H1 (cell line): ENCODE data around the gene SLC11A1. TPM values are rescaled to one million over a fixed set of nuclear protein-coding genes. Genes with fewer than 3 reads are reported as not detected.
A peak's percentile ranks its signal among the peaks of the same experiment; 100 is the strongest.

ENCODE experiments used
- CTCF ChIA-PET: fragments of 300-600 bp; sonication (Branson Sonifier 250); formaldehyde crosslinking; loops from one replicate; lab custom pipeline; 2021; ENCODE audit not compliant: partially characterized antibody; lab: Charles Lee
- POLR2A ChIA-PET: fragments of 300-600 bp; sonication (Branson Sonifier 250); formaldehyde crosslinking; loops from one replicate; lab custom pipeline; 2021; ENCODE audit warnings: inconsistent platforms; ENCODE audit not compliant: partially characterized antibody; lab: Charles Lee
- DNase-seq, 2 experiments: peaks; one replicate each; pipeline versions ENCODE4 v3.0.0 to v3.0.0-alpha.2; 2010 to 2022; ENCODE audit warnings: low spot score in 2 of 2, low read depth in 1 of 2, mixed read lengths in 1 of 2
- FAIRE-seq: peaks from 2 replicates; lab custom pipeline; 2011; peaks lifted over from hg19 to GRCh38; lab: Jason Lieb, UNC
- H2AFZ ChIP-seq: 2 replicates; pipeline ENCODE4 v1.8.1; 2012; ENCODE audit warnings: low read length, inconsistent platforms
- H2AK5ac ChIP-seq: 2 replicates; pipeline ENCODE4 v1.6.1; 2013; ENCODE audit warnings: low read depth, low read length
- H2BK120ac ChIP-seq: replicated peaks from 2 replicates; pipeline ENCODE3; 2013; ENCODE audit warnings: low read depth, low read length, inconsistent platforms
- H2BK12ac ChIP-seq: 2 replicates; pipeline ENCODE4 v1.6.1; 2013; ENCODE audit warnings: low read depth, low read length
- H2BK15ac ChIP-seq: 2 replicates; pipeline ENCODE4 v1.6.1; 2013; ENCODE audit warnings: low read length
- H2BK20ac ChIP-seq: 2 replicates; pipeline ENCODE4 v1.6.1; 2013; ENCODE audit warnings: low read length
- H2BK5ac ChIP-seq: 2 replicates; pipeline ENCODE4 v1.6.1; 2013; ENCODE audit warnings: low read depth, low read length
- H3K14ac ChIP-seq: 2 replicates; pipeline ENCODE4 v1.6.1; 2013; ENCODE audit warnings: inconsistent platforms; ENCODE audit not compliant: insufficient read length
- H3K18ac ChIP-seq: 2 replicates; pipeline ENCODE4 v1.6.1; 2013; ENCODE audit warnings: low read length; ENCODE audit errors: extremely low read depth
- H3K23ac ChIP-seq: 2 replicates; pipeline ENCODE4 v1.6.1; 2013; ENCODE audit warnings: inconsistent platforms; ENCODE audit not compliant: insufficient read length
- H3K23me2 ChIP-seq: 2 replicates; pipeline ENCODE4 v1.6.1; 2013; ENCODE audit warnings: low read depth, low read length
- H3K27ac ChIP-seq: 2 replicates; pipeline ENCODE4 v1.6.1; 2011; ENCODE audit warnings: low read depth, low read length, inconsistent platforms
- H3K27me3 ChIP-seq, 4 experiments: replicated peaks in 1 of 4; 1 replicate in 1 of 4; 2 replicates in 3 of 4; pipeline versions ENCODE4 v1.6.1 to v1.8.1; 2011 to 2013; ENCODE audit warnings: low read length in 3 of 4, mild to moderate bottlenecking in 3 of 4, inconsistent platforms in 2 of 4, mixed read lengths in 2 of 4, moderate library complexity in 1 of 4; ENCODE audit not compliant: control insufficient read depth in 3 of 4, insufficient read depth in 3 of 4; ENCODE audit errors: extremely low read depth in 1 of 4
- H3K36me3 ChIP-seq, 4 experiments: 2 replicates each; pipeline versions ENCODE4 v1.6.1 to v1.8.1; 2011 to 2013; ENCODE audit warnings: mild to moderate bottlenecking in 4 of 4, low read length in 3 of 4, moderate library complexity in 2 of 4, control low read depth in 1 of 4, inconsistent platforms in 1 of 4; ENCODE audit not compliant: insufficient read depth in 4 of 4, control insufficient read depth in 2 of 4
- H3K4ac ChIP-seq: replicated peaks from 2 replicates; pipeline ENCODE3; 2013; ENCODE audit warnings: low read length, low read depth, mixed read lengths, inconsistent platforms; ENCODE audit not compliant: insufficient read length
- H3K4me1 ChIP-seq, 4 experiments: replicated peaks in 1 of 4; 1 replicate in 1 of 4; 2 replicates in 3 of 4; pipeline versions ENCODE4 v1.6.1 to v1.8.1; 2011 to 2013; ENCODE audit warnings: low read length in 3 of 4, inconsistent platforms in 2 of 4, mixed read lengths in 1 of 4; ENCODE audit not compliant: insufficient read depth in 4 of 4, control insufficient read depth in 3 of 4
- H3K4me2 ChIP-seq, 2 experiments: 2 replicates each; pipeline versions ENCODE4 v1.6.1 to v1.8.1; 2011 to 2013; ENCODE audit warnings: low read depth in 2 of 2, low read length in 2 of 2, control low read depth in 1 of 2, inconsistent platforms in 1 of 2, mild to moderate bottlenecking in 1 of 2; ENCODE audit not compliant: insufficient read depth in 1 of 2
- H3K4me3 ChIP-seq, 4 experiments: fragments of 200-600, 300-600 bp in 1 of 4; sonication (generic), shearing (Covaris generic), sonication (Bioruptor Twin) in 1 of 4; 2 replicates each; pipeline versions ENCODE4 v1.5.1 to v1.8.1; 2011 to 2016; ENCODE audit warnings: low read length in 4 of 4, low read depth in 3 of 4, control low read depth in 2 of 4, inconsistent platforms in 2 of 4, mild to moderate bottlenecking in 2 of 4, mixed read lengths in 1 of 4, moderate library complexity in 1 of 4; ENCODE audit not compliant: insufficient read depth in 2 of 4; ENCODE audit errors: extremely low read depth in 1 of 4
- H3K56ac ChIP-seq: replicated peaks from 2 replicates; pipeline ENCODE3; 2013; ENCODE audit warnings: low read depth, mild to moderate bottlenecking, mixed read lengths, low read length, inconsistent platforms; ENCODE audit not compliant: insufficient read length
- H3K79me1 ChIP-seq: 2 replicates; pipeline ENCODE4 v1.6.1; 2013; ENCODE audit warnings: low read depth, low read length, control low read depth
- H3K79me2 ChIP-seq, 2 experiments: 2 replicates each; pipeline versions ENCODE4 v1.6.1 to v1.8.1; 2012 to 2013; ENCODE audit warnings: low read length in 2 of 2, mild to moderate bottlenecking in 2 of 2, inconsistent platforms in 1 of 2; ENCODE audit not compliant: insufficient read depth in 2 of 2, control insufficient read depth in 1 of 2
- H3K9ac ChIP-seq, 4 experiments: replicated peaks in 1 of 4; 1 replicate in 1 of 4; 2 replicates in 3 of 4; pipeline versions ENCODE4 v1.6.1 to v1.8.1; 2011 to 2013; ENCODE audit warnings: low read depth in 3 of 4, low read length in 3 of 4, control low read depth in 2 of 4, mild to moderate bottlenecking in 2 of 4, moderate library complexity in 2 of 4, inconsistent platforms in 1 of 4; ENCODE audit errors: extremely low read depth in 1 of 4
- H3K9me3 ChIP-seq, 2 experiments: 2 replicates each; pipeline versions ENCODE4 v1.6.1 to v1.8.1; 2012 to 2013; ENCODE audit warnings: mild to moderate bottlenecking in 2 of 2, moderate library complexity in 2 of 2, control low read depth in 1 of 2, inconsistent platforms in 1 of 2, low read depth in 1 of 2, low read length in 1 of 2, mixed read lengths in 1 of 2; ENCODE audit not compliant: insufficient read depth in 2 of 2
- H4K20me1 ChIP-seq, 2 experiments: replicated peaks in 1 of 2; 2 replicates each; pipeline versions ENCODE3 to v1.8.1; 2011 to 2013; ENCODE audit warnings: inconsistent platforms in 2 of 2, low read length in 2 of 2, mild to moderate bottlenecking in 1 of 2; ENCODE audit not compliant: insufficient read depth in 2 of 2, control insufficient read depth in 1 of 2
- H4K5ac ChIP-seq: 2 replicates; pipeline ENCODE4 v1.6.1; 2013; ENCODE audit warnings: low read length, low read depth, mixed read lengths, inconsistent platforms; ENCODE audit not compliant: insufficient read length
- H4K8ac ChIP-seq: 2 replicates; pipeline ENCODE4 v1.8.0; 2013; ENCODE audit warnings: mild to moderate bottlenecking, moderate library complexity, low read length, inconsistent platforms; ENCODE audit not compliant: insufficient read depth; ENCODE audit errors: extremely low read depth
- H4K91ac ChIP-seq: replicated peaks from 2 replicates; pipeline ENCODE3; 2013; ENCODE audit warnings: low read length, mixed read lengths, inconsistent platforms; ENCODE audit not compliant: insufficient read length
- CTCF ChIP-seq, 3 experiments: IDR thresholded peaks; 1 replicate in 2 of 3; 2 replicates in 1 of 3; pipeline versions ENCODE4 v1.5.1 to v1.6.1; 2011; ENCODE audit warnings: low read length in 3 of 3, mild to moderate bottlenecking in 3 of 3, inconsistent platforms in 2 of 3, low read depth in 1 of 3, moderate library complexity in 1 of 3; ENCODE audit not compliant: insufficient read depth in 1 of 3; ENCODE audit errors: control extremely low read depth in 1 of 3
- EP300 ChIP-seq, 2 experiments: IDR thresholded peaks; 1 replicate in 1 of 2; 2 replicates in 1 of 2; pipeline ENCODE4 v1.6.1; 2011 to 2012; ENCODE audit warnings: low read depth in 2 of 2, low read length in 2 of 2, mild to moderate bottlenecking in 2 of 2, borderline replicate concordance in 1 of 2, inconsistent platforms in 1 of 2, moderate library complexity in 1 of 2
- JUND ChIP-seq: IDR thresholded peaks from 2 replicates; pipeline ENCODE4 v1.6.1; 2011; ENCODE audit warnings: mild to moderate bottlenecking, improper control_type of control experiment, low read length
- NANOG ChIP-seq: IDR thresholded peaks from 2 replicates; pipeline ENCODE4 v1.6.1; 2011; ENCODE audit warnings: low read length, low read depth, mild to moderate bottlenecking, inconsistent platforms; ENCODE audit not compliant: insufficient read depth, poor library complexity, severe bottlenecking
- POLR2AphosphoS5 ChIP-seq: IDR thresholded peaks from 2 replicates; pipeline ENCODE4 v1.6.1; 2011; ENCODE audit warnings: low read depth, low read length
- POU5F1 ChIP-seq: IDR thresholded peaks from 2 replicates; pipeline ENCODE4 v1.6.1; 2011; ENCODE audit warnings: low read depth, mild to moderate bottlenecking, low read length, moderate library complexity
- SP4 ChIP-seq: IDR thresholded peaks from 2 replicates; pipeline ENCODE4 v1.6.1; 2012; ENCODE audit warnings: low read length, inconsistent platforms
- SUZ12 ChIP-seq: fragments of 200-600 bp; sonication (generic); IDR thresholded peaks from 2 replicates; pipeline ENCODE4 v1.6.1; 2012; ENCODE audit warnings: mild to moderate bottlenecking, inconsistent platforms, low read length, moderate library complexity, mixed read lengths
- whole genome bisulfite sequencing, 2 experiments: shearing (Covaris generic) in 1 of 2; methylation state at CpG; one replicate each; pipeline versions ENCODE4 v1.1.6 to v1.1.7; 2013 to 2015; ENCODE audit warnings: low lambda C conversion rate in 2 of 2, mixed read lengths in 2 of 2, inconsistent platforms in 1 of 2, low coverage in 1 of 2, missing lambda C conversion rate in 1 of 2; ENCODE audit not compliant: insufficient replicate concordance in 2 of 2, insufficient coverage in 1 of 2, insufficient read length in 1 of 2; ENCODE audit errors: extremely low coverage in 1 of 2, missing lambda C conversion rate in 1 of 2; 5-methylcytosine and 5-hydroxymethylcytosine counted together
- polyA plus RNA-seq, 7 experiments: library from polyadenylated mRNA; depleted of rRNA in 3 of 7; stranded (reverse) in 5 of 7; unstranded in 2 of 7; fragments of >200 nt in 5 of 7; fragments of 200-250 nt in 2 of 7; gene quantifications; 1 replicate in 5 of 7; 2 replicates in 1 of 7; 4 replicates in 1 of 7; pipeline versions ENCODE4 v1.2.1 to v1.2.3, GENCODE V29; 2011 to 2013; ENCODE audit warnings: missing spikeins in 2 of 7, mixed read lengths in 2 of 7
- total RNA-seq: library from RNA; stranded (reverse); fragmentation: NEBNext Ultra II Directional; extraction: Animal tissue kit (Norgen Biotek cat#: 25700); gene quantifications from 2 replicates; pipeline ENCODE4 v1.2.1, GENCODE V29; 2021

Gene SLC11A1
- total and polyA plus RNA-seq, 2 of the 8 experiments (the other 6 are each of a cell fraction or from before 2014, with no cell fraction given) = 0.20 to 0.43 TPM

- Histone ChIP-seq H3K18ac (peak overlapping the region; percentile 96), H3K79me1 (no peaks in the 10 kb centered on the region), H4K91ac (peak overlapping the region; percentile 92), H3K14ac (peak overlapping the region; percentile 45), H3K23me2 (peaks cover 7% of the 10 kb centered on the region; the same call in 1 of the 2 replicates), H2BK20ac (no peak overlapping the region), H3K9ac (peak overlapping the region; percentile 12 to 50 (median 44); a peak in 6 of 7 replicates), H3K27me3 (no peaks in the 10 kb centered on the region), H3K9me3 (no peaks in the 10 kb centered on the region), H4K8ac (0 out of 2 replicates have a peak overlapping the region, but pooled peaks have one; percentile 15), H3K36me3 (no peaks in the 10 kb centered on the region), H3K79me2 (no peaks in the 10 kb centered on the region), H2BK120ac (no peak overlapping the region), H3K4me1 (peaks cover 0 to 3% (median 0%) of the 10 kb centered on the region in 4 experiments; a peak in 3 of 7 replicates), H3K4me2 (peak overlapping the region; percentile 68 to 79), H4K20me1 (no peaks in the 10 kb centered on the region), H3K56ac (peak overlapping the region; percentile 42), H4K5ac (peak overlapping the region; percentile 51), H2BK15ac (no peak overlapping the region; the same call in 1 of the 2 replicates), H2BK5ac (peak overlapping the region; percentile 68; the same call in 1 of the 2 replicates), H3K27ac (peak overlapping the region; percentile 46; the same call in 1 of the 2 replicates), H3K4ac (peak overlapping the region; percentile 14), H2BK12ac (peak overlapping the region; percentile 43; the same call in 1 of the 2 replicates), H3K23ac (no peak overlapping the region), H2AFZ (no peak overlapping the region; the same call in 1 of the 2 replicates), H3K4me3 (peak overlapping the region; percentile 49 to 71 (median 56)), H2AK5ac (no peak overlapping the region)
- FAIRE-seq (no peak), DNase-seq (peak; percentile 34 to 89)
- WGBS, 2 experiments = 9% methylated on average over 48 of the region's 60 CpGs; no CpG with 5 or more reads in 1 of the 2 experiments
- ChIA-PET POLR2A (interaction anchor here (0.6 to 1.9 kb wide), 9 partner anchors 10 to 97 kb away, joined by 3 to 15 read pairs (median 4); partner anchors contain the start of genes AAMP, CATIP and PNKD), CTCF (interaction anchor here (0.8 to 2.6 kb wide), 9 partner anchors 10 to 74 kb away, joined by 3 to 12 read pairs (median 5); partner anchors contain the start of gene CATIP)
- TF ChIP-seq SUZ12 (no peak), NANOG (no peak), POLR2AphosphoS5 (peak; percentile 80), POU5F1 (no peak), SP4 (0 out of 2 replicates have a peak, but pooled peaks have one; percentile 49), EP300 (IDR thresholded peaks at IDR 0.05; ENCODE audit: borderline replicate concordance in 1 of 2, low read depth in 2 of 2, low read length in 2 of 2) (no peak), JUND (no peak), CTCF (IDR thresholded peaks at IDR 0.05; ENCODE audit: control extremely low read depth in 1 of 3, insufficient read depth in 1 of 3, low read depth in 1 of 3, low read length in 3 of 3) (peak in 1 of 3 experiments; percentile 6; a peak in 1 of 4 replicates)
Measured at GRCh38 chr2:218367415-218368149, 14.5 kb upstream of the SLC11A1 start.
